Parathyroid adenoma (tissue), 2 donors: ENCODE measurements around the gene PRF1.

Experiments used
- H2AFZ ChIP-seq: fragments of 300-600 bp; sonication (generic); one replicate; pipeline ENCODE4 v1.7.0; 2017; ENCODE audit warnings: antibody characterized with exemption, mild to moderate bottlenecking
- H3K27ac ChIP-seq: fragments of 300-600 bp; sonication (generic); one replicate; pipeline ENCODE4 v1.7.0; 2017
- H3K27me3 ChIP-seq: fragments of 300-600 bp; sonication (generic); one replicate; pipeline ENCODE4 v1.7.0; 2017; ENCODE audit warnings: low read length; ENCODE audit not compliant: control insufficient read depth, insufficient read depth
- H3K36me3 ChIP-seq: fragments of 300-600 bp; sonication (generic); one replicate; pipeline ENCODE4 v1.7.0; 2017; ENCODE audit warnings: low read length; ENCODE audit not compliant: control insufficient read depth, insufficient read depth
- H3K4me1 ChIP-seq: fragments of 300-600 bp; sonication (generic); one replicate; pipeline ENCODE4 v1.7.0; 2017; ENCODE audit warnings: control low read depth
- H3K4me2 ChIP-seq: fragments of 300-600 bp; sonication (generic); one replicate; pipeline ENCODE4 v1.7.0; 2017; ENCODE audit warnings: low read length
- H3K4me3 ChIP-seq: fragments of 300-600 bp; sonication (generic); one replicate; pipeline ENCODE4 v1.7.0; 2017; ENCODE audit warnings: low read depth, low read length
- H3K79me2 ChIP-seq: fragments of 300-600 bp; sonication (generic); one replicate; pipeline ENCODE4 v1.7.0; 2017; ENCODE audit warnings: control low read depth
- H3K9ac ChIP-seq: fragments of 300-600 bp; sonication (generic); one replicate; pipeline ENCODE4 v1.7.0; 2017; ENCODE audit warnings: mild to moderate bottlenecking
- H3K9me3 ChIP-seq: fragments of 300-600 bp; sonication (generic); one replicate; pipeline ENCODE4 v1.7.0; 2017; ENCODE audit warnings: low read length; ENCODE audit not compliant: control insufficient read depth
- TF ChIP-seq, protein P1 (sequence below): fragments of 300-600 bp; sonication (generic); IDR thresholded peaks from one replicate; pipeline ENCODE4 v1.7.0; 2017; ENCODE audit warnings: antibody characterized with exemption, mild to moderate bottlenecking
- donor health status: primary hyperparathyroidism.

The PRF1 gene

GRCh38 chr10:70629338-70629737, 26.8 kb upstream of the PRF1 start:
- H2AFZ ChIP-seq = no peak overlapping the region
- no peak overlapping the region for H3K9ac ChIP-seq
- H3K27me3 ChIP-seq = no peaks in the 10 kb centered on the region
- no peak overlapping the region for H3K4me3 ChIP-seq
- no peaks in the 10 kb centered on the region for H3K4me1 ChIP-seq
- no peak overlapping the region for H3K27ac ChIP-seq
- H3K9me3 ChIP-seq = peaks cover 3% of the 10 kb centered on the region
- H3K79me2 ChIP-seq = no peaks in the 10 kb centered on the region
- TF ChIP-seq, protein P1, sequence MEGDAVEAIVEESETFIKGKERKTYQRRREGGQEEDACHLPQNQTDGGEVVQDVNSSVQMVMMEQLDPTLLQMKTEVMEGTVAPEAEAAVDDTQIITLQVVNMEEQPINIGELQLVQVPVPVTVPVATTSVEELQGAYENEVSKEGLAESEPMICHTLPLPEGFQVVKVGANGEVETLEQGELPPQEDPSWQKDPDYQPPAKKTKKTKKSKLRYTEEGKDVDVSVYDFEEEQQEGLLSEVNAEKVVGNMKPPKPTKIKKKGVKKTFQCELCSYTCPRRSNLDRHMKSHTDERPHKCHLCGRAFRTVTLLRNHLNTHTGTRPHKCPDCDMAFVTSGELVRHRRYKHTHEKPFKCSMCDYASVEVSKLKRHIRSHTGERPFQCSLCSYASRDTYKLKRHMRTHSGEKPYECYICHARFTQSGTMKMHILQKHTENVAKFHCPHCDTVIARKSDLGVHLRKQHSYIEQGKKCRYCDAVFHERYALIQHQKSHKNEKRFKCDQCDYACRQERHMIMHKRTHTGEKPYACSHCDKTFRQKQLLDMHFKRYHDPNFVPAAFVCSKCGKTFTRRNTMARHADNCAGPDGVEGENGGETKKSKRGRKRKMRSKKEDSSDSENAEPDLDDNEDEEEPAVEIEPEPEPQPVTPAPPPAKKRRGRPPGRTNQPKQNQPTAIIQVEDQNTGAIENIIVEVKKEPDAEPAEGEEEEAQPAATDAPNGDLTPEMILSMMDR = no peak
- H3K36me3 ChIP-seq = no peaks in the 10 kb centered on the region
- no peak overlapping the region for H3K4me2 ChIP-seq

DNA sequence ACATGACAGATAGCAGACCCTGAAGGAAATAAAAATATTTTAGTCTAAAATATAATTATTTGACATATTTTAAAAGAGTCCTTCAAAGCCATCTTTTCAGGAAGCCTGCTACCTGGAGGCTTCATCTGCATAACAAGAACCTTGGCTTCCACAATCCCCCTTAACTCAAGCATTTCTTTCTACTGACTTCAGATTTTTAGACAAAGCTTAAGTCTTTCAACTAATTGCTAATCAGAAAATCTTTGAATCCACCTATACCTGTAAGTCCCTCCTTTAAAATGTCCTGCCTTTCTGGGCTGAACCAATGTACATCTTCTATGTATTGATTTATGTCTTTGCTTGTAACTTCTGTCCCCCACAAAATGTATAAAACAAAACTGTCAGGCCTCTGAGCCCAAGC, 23.5 kb upstream of the PRF1 start:
- TF ChIP-seq, protein P1 = no peak
- H3K9me3 ChIP-seq = peaks cover 3% of the 10 kb centered on the region
- no peaks in the 10 kb centered on the region for H3K4me1 ChIP-seq
- H3K27ac ChIP-seq = no peak overlapping the region
- no peak overlapping the region for H3K9ac ChIP-seq
- no peaks in the 10 kb centered on the region for H3K27me3 ChIP-seq
- no peaks in the 10 kb centered on the region for H3K36me3 ChIP-seq
- no peak overlapping the region for H2AFZ ChIP-seq
- no peaks in the 10 kb centered on the region for H3K79me2 ChIP-seq
- H3K4me2 ChIP-seq = no peak overlapping the region
- H3K4me3 ChIP-seq = no peak overlapping the region

DNA sequence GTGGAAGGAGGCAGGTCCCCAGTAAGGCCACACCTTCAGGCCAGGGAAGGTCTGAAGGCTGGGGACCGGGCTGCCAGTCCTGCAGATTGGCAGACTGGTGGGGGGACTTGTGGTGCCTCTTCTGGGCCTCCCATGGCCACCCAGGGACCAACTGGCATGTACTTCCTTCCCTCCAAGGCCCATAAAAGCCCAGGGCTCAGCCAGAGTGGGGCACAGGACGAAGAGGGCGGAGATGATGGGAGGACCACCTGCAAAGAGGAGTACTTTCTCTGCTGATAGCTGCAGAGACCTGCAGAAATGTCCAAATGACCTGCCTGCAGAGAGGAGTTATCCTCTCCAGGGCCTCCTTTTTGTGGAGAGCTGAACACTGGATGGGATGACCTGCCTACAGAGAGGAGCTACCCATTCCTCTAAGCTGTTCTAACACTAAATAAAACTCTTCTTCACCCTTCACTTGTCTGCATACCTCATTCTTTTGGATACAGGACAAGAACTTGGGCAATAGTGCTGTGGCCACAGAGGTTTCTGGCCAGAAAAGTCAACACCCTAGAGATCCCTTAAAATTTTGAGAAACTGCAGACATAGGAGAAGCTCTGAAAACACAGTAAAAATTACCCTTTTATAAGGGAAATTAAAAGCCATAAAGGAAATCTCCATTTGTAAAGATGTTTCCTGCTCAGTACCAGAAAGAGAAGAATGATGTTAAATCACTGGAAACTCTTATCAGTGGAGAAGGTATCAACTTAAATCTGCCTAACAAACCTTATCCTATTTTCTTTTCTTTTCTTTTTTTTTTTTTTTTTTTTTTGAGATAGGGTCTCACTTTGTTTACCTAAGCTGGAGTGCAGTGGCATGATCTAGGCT, 20.7 kb upstream of the PRF1 start:
- Histone ChIP-seq H2AFZ (no peak overlapping the region), H3K9me3 (no peaks in the 10 kb centered on the region), H3K27me3 (no peaks in the 10 kb centered on the region), H3K9ac (no peak overlapping the region), H3K79me2 (no peaks in the 10 kb centered on the region), H3K4me1 (no peaks in the 10 kb centered on the region), H3K4me3 (no peak overlapping the region), H3K4me2 (no peak overlapping the region), H3K36me3 (no peaks in the 10 kb centered on the region), H3K27ac (no peak overlapping the region)
- TF ChIP-seq, protein P1 = no peak

DNA sequence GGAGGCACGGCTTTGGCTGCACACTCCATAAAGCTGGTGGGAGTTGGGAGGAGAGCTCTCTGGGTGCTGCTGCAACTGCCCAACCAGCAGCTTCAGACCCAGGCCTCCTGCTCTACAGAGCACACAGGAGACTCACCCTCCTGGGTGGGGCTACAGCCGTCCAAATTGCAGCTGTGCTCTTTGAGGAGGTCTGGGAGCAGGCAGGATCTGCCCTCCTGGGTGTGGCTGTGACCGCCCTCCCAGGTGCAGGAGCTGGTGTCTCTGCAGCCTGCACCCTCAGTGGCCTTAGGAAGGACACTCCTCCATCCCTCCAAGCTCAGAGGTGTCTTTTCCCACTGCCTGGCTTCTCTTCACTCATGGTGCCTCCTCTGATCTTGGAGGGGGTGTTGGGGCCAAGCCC, 20.0 kb upstream of the PRF1 start:
- Histone ChIP-seq H3K9ac (no peak overlapping the region), H3K27ac (no peak overlapping the region), H3K27me3 (no peaks in the 10 kb centered on the region), H3K79me2 (no peaks in the 10 kb centered on the region), H3K4me1 (no peaks in the 10 kb centered on the region), H3K4me2 (no peak overlapping the region), H3K9me3 (no peaks in the 10 kb centered on the region), H3K4me3 (no peak overlapping the region), H2AFZ (no peak overlapping the region), H3K36me3 (no peaks in the 10 kb centered on the region)
- TF ChIP-seq, protein P1 = no peak
